SK-N-SH (cell line): ENCODE data around the gene TBC1D19.

Experiments
- CHD2 ChIP-seq: fragments of 150-350 bp; IDR thresholded peaks from 2 replicates; pipeline ENCODE4 v1.6.1; 2018; ENCODE audit warnings: low read length; ENCODE audit not compliant: partially characterized antibody
- EP300 ChIP-seq, 2 experiments: IDR thresholded peaks; 2 replicates each; pipeline versions ENCODE4 v1.4.0 to v1.6.1; 2012; ENCODE audit warnings: borderline replicate concordance in 1 of 2, low read depth in 1 of 2, low read length in 1 of 2
- EZH2phosphoT487 ChIP-seq: fragments of 200-600 bp; sonication (generic); IDR thresholded peaks from 2 replicates; pipeline ENCODE4 v1.6.1; 2017; ENCODE audit warnings: low read depth, mixed run types, mild to moderate bottlenecking, antibody characterized with exemption, moderate library complexity, borderline replicate concordance
- POLR2AphosphoS5 ChIP-seq: IDR thresholded peaks from 2 replicates; pipeline ENCODE4 v1.6.1; 2012; ENCODE audit warnings: low read depth, low read length
- RAD21 ChIP-seq: IDR thresholded peaks from 2 replicates; pipeline ENCODE4 v1.6.1; 2012; ENCODE audit warnings: mild to moderate bottlenecking, low read length
- REST ChIP-seq: IDR thresholded peaks from 2 replicates; pipeline ENCODE4 v1.6.1; 2012; ENCODE audit warnings: mild to moderate bottlenecking, low read depth, low read length, moderate library complexity
- SIN3A ChIP-seq: IDR thresholded peaks from 2 replicates; pipeline ENCODE4 v1.6.1; 2012; ENCODE audit warnings: low read depth, mild to moderate bottlenecking, low read length, moderate library complexity, borderline replicate concordance
- YY1 ChIP-seq: IDR thresholded peaks from 2 replicates; pipeline ENCODE4 v1.4.0; 2012; ENCODE audit warnings: low read depth, mild to moderate bottlenecking
- TF ChIP-seq, protein P1 (sequence below): fragments of 200-600 bp; sonication (generic); IDR thresholded peaks from 2 replicates; pipeline ENCODE4 v1.6.1; 2017; ENCODE audit warnings: antibody characterized with exemption, mild to moderate bottlenecking, moderate library complexity

GRCh38 chr4:26741491-26741871 lies 157.6 kb downstream of the TBC1D19 start:
- TF ChIP-seq, protein P1, sequence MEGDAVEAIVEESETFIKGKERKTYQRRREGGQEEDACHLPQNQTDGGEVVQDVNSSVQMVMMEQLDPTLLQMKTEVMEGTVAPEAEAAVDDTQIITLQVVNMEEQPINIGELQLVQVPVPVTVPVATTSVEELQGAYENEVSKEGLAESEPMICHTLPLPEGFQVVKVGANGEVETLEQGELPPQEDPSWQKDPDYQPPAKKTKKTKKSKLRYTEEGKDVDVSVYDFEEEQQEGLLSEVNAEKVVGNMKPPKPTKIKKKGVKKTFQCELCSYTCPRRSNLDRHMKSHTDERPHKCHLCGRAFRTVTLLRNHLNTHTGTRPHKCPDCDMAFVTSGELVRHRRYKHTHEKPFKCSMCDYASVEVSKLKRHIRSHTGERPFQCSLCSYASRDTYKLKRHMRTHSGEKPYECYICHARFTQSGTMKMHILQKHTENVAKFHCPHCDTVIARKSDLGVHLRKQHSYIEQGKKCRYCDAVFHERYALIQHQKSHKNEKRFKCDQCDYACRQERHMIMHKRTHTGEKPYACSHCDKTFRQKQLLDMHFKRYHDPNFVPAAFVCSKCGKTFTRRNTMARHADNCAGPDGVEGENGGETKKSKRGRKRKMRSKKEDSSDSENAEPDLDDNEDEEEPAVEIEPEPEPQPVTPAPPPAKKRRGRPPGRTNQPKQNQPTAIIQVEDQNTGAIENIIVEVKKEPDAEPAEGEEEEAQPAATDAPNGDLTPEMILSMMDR: no peak
- no peak for TF ChIP-seq RAD21
- no peak for TF ChIP-seq POLR2AphosphoS5
- TF ChIP-seq CHD2: no peak
- TF ChIP-seq REST: no peak
- TF ChIP-seq EZH2phosphoT487: no peak
- no peak for TF ChIP-seq SIN3A
- no peak for TF ChIP-seq YY1
- TF ChIP-seq EP300 (IDR thresholded peaks at IDR 0.05; ENCODE audit: borderline replicate concordance in 1 of 2, low read depth in 1 of 2, low read length in 1 of 2): no peak
